C4-2B (cell line): ENCODE measurements around the gene SLC23A2.

Experiments
- CTCF ChIP-seq: fragments of 450-650 bp; conservative IDR thresholded peaks from 2 replicates; pipeline ENCODE4 v1.5.1; 2017; ENCODE audit warnings: mild to moderate bottlenecking
- ZFX ChIP-seq: fragments of 450-650 bp; IDR thresholded peaks from 2 replicates; pipeline ENCODE4 v1.6.1; 2017

- TF ChIP-seq CTCF (no peak), ZFX (no peak)
Measured at GRCh38 chr20:4805663-4806449, 195.5 kb downstream of the SLC23A2 start.
